ENCODE measurements around the gene MROH8. TPM values are rescaled to one million over a fixed set of nuclear protein-coding genes. Genes with fewer than 3 reads are reported as not detected.

Gene MROH8
- polyA plus RNA-seq, 1 donor (not counting 4 experiments of a cell fraction or from before 2014, with no cell fraction given), result 0.39 TPM

DNA sequence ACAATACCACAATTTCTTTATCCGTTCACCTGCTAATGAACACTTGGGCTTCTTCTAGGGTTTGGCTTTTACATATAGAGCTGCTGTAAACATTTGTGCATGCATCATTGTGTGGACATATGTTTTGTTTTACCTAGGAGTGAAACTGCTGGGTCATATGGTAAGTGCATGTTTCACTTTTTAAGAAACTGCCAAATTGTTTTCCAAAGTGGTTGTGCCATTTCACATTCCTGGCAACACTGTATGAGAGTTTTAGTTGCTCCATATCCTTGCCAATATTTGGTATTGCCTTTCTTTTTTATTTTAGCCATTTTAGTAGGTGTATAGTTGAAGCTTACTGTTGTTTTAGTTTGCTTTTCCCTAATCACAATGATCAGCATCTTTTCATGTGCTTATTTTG lies 14.3 kb downstream of the MROH8 start:
- FAIRE-seq (no peak), DNase-seq (ENCODE audit: low read depth, low spot score) (no peak)
- Histone ChIP-seq H3K4me1 (ENCODE audit: control insufficient read depth, extremely low read depth, insufficient read depth, low read length) (no peaks in the 10 kb centered on the region), H3K27me3 (ENCODE audit: control insufficient read depth, extremely low read depth, insufficient read depth, low read length) (peaks cover 11% of the 10 kb centered on the region), H2AFZ (ENCODE audit: control insufficient read depth, low read length) (no peak overlapping the region), H3K4me2 (ENCODE audit: control insufficient read depth, extremely low read depth, insufficient read depth, low read depth, low read length) (no peak overlapping the region), H4K20me1 (ENCODE audit: control insufficient read depth, extremely low read depth, insufficient read depth, low read length) (no peaks in the 10 kb centered on the region), H3K9ac (ENCODE audit: control insufficient read depth, extremely low read depth, insufficient read depth, low read length) (no peak overlapping the region), H3K27ac (ENCODE audit: control insufficient read depth, insufficient read depth, low read length) (no peak overlapping the region), H3K79me2 (ENCODE audit: control insufficient read depth, insufficient read depth, low read length) (no peaks in the 10 kb centered on the region), H3K36me3 (ENCODE audit: control insufficient read depth in 2 of 2, extremely low read depth in 1 of 2, insufficient read depth in 2 of 2, low read length in 2 of 2) (no peaks in the 10 kb centered on the region), H3K9me1 (ENCODE audit: control insufficient read depth, extremely low read depth, insufficient read depth, low read length) (no peaks in the 10 kb centered on the region), H3K4me3 (ENCODE audit: control insufficient read depth in 2 of 3, extremely low read depth in 1 of 3, insufficient read depth in 2 of 3, low read depth in 1 of 3, low read length in 3 of 3) (no peak overlapping the region), H3K9me3 (ENCODE audit: control insufficient read depth, low read depth, low read length) (no peaks in the 10 kb centered on the region)
- dilution Hi-C loops (cut with MboI; ENCODE audit: extremely low pct_ligation_motif_present, low sequenced_read_pairs), result no loop called here
- TF ChIP-seq, protein P1, sequence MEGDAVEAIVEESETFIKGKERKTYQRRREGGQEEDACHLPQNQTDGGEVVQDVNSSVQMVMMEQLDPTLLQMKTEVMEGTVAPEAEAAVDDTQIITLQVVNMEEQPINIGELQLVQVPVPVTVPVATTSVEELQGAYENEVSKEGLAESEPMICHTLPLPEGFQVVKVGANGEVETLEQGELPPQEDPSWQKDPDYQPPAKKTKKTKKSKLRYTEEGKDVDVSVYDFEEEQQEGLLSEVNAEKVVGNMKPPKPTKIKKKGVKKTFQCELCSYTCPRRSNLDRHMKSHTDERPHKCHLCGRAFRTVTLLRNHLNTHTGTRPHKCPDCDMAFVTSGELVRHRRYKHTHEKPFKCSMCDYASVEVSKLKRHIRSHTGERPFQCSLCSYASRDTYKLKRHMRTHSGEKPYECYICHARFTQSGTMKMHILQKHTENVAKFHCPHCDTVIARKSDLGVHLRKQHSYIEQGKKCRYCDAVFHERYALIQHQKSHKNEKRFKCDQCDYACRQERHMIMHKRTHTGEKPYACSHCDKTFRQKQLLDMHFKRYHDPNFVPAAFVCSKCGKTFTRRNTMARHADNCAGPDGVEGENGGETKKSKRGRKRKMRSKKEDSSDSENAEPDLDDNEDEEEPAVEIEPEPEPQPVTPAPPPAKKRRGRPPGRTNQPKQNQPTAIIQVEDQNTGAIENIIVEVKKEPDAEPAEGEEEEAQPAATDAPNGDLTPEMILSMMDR (optimal IDR thresholded peaks at IDR 0.05 in 1 of 3, IDR thresholded peaks at IDR 0.05 in 1 of 3, conservative IDR thresholded peaks at IDR 0.05 in 1 of 3; ENCODE audit: extremely low read depth in 1 of 3, insufficient read depth in 2 of 3, low read length in 3 of 3), result no peak
- TF ChIP-seq EZH2 (IDR thresholded peaks at IDR 0.05; ENCODE audit: low read length), result no peak

DNA sequence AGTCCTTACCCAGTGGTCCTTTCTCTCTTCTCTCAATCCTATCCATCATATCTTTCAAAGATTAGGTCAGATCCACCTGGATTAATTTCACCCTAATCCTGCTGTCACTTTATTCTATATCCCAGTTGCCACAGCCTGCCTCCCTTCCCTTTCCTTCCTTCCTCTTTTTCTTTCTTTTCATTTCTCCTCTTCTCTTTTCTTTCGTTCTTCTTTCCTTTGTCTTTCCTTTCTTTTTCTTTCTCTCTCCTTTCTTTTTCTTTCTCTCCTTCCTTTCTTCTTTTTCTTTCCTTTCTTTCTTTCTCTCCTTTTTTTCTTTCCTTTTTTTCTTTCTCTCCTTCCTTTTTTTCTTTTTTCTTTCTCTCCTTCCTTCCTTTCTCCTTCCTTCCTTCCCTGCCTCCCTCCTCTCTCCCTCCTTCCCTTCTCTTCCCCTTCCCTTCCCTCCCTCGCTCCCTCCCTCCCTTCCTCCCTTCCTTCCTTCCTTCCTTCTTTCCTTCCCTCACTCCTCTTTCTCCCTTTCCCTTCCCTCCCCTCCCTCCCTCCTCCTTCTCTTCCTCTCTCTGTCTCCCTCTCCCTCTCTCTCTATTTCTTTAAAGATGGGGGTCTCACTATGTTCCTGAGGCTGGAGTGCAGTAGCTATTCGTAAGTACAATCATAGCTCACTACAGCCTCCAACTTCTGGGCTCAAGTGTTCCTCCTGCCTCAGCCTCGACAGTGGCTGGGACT lies 15.4 kb downstream of the MROH8 start:
- dilution Hi-C loops (cut with MboI; ENCODE audit: extremely low pct_ligation_motif_present, low sequenced_read_pairs), result no loop called here
- H3K27ac ChIP-seq (ENCODE audit: control insufficient read depth, insufficient read depth, low read length), result no peak overlapping the region
- no peaks in the 10 kb centered on the region for H3K4me1 ChIP-seq (ENCODE audit: control insufficient read depth, extremely low read depth, insufficient read depth, low read length)
- H3K36me3 ChIP-seq (ENCODE audit: control insufficient read depth in 2 of 2, extremely low read depth in 1 of 2, insufficient read depth in 2 of 2, low read length in 2 of 2), result no peaks in the 10 kb centered on the region
- TF ChIP-seq EZH2 (IDR thresholded peaks at IDR 0.05; ENCODE audit: low read length), result no peak
- TF ChIP-seq, protein P1 (optimal IDR thresholded peaks at IDR 0.05 in 1 of 3, IDR thresholded peaks at IDR 0.05 in 1 of 3, conservative IDR thresholded peaks at IDR 0.05 in 1 of 3; ENCODE audit: extremely low read depth in 1 of 3, insufficient read depth in 2 of 3, low read length in 3 of 3), result no peak
- H3K79me2 ChIP-seq (ENCODE audit: control insufficient read depth, insufficient read depth, low read length), result no peaks in the 10 kb centered on the region
- no peak overlapping the region for H3K4me2 ChIP-seq (ENCODE audit: control insufficient read depth, extremely low read depth, insufficient read depth, low read depth, low read length)
- no peak for DNase-seq (ENCODE audit: low read depth, low spot score)
- no peak overlapping the region for H3K9ac ChIP-seq (ENCODE audit: control insufficient read depth, extremely low read depth, insufficient read depth, low read length)
- H4K20me1 ChIP-seq (ENCODE audit: control insufficient read depth, extremely low read depth, insufficient read depth, low read length), result no peaks in the 10 kb centered on the region
- H3K9me1 ChIP-seq (ENCODE audit: control insufficient read depth, extremely low read depth, insufficient read depth, low read length), result no peaks in the 10 kb centered on the region
- H2AFZ ChIP-seq (ENCODE audit: control insufficient read depth, low read length), result no peak overlapping the region
- H3K27me3 ChIP-seq (ENCODE audit: control insufficient read depth, extremely low read depth, insufficient read depth, low read length), result peaks cover 11% of the 10 kb centered on the region
- no peak for FAIRE-seq
- H3K4me3 ChIP-seq (ENCODE audit: control insufficient read depth in 2 of 3, extremely low read depth in 1 of 3, insufficient read depth in 2 of 3, low read depth in 1 of 3, low read length in 3 of 3), result no peak overlapping the region
- no peaks in the 10 kb centered on the region for H3K9me3 ChIP-seq (ENCODE audit: control insufficient read depth, low read depth, low read length)

Measured in keratinocyte (primary cell).